ENCODE data around the gene PTPRN2. TPM values are rescaled to one million over a fixed set of nuclear protein-coding genes. Genes with fewer than 3 reads are reported as not detected.
"Not testable (repeated sequence)": the region's sequence is repeated elsewhere in the genome, so short reads cannot be mapped to it uniquely, and the experiment has no call there.

Gene PTPRN2
- total RNA-seq, 1 experiment from 2014 or later = 2.1 TPM

- H3K9me2 ChIP-seq (ENCODE audit: insufficient read depth) = no peaks in the 10 kb centered on the region
- ATAC-seq = no peak
- TF ChIP-seq ZFX (IDR thresholded peaks at IDR 0.05) = no peak
- TF ChIP-seq JUND (IDR thresholded peaks at IDR 0.05) = no peak
- TF ChIP-seq ELF1 (IDR thresholded peaks at IDR 0.05; ENCODE audit: borderline replicate concordance, low read depth) = no peak
- no peak for TF ChIP-seq EGR1 (IDR thresholded peaks at IDR 0.05; ENCODE audit: low read depth)
- no peak for TF ChIP-seq ATF3 (IDR thresholded peaks at IDR 0.05)
- no peak for TF ChIP-seq MAX (IDR thresholded peaks at IDR 0.05)
- TF ChIP-seq REST (IDR thresholded peaks at IDR 0.05; ENCODE audit: low read depth) = no peak
- TF ChIP-seq SRF (IDR thresholded peaks at IDR 0.05; ENCODE audit: low read depth) = no peak
- TF ChIP-seq FOSL1 (IDR thresholded peaks at IDR 0.05; ENCODE audit: low read depth) = no peak
- no peak for TF ChIP-seq CEBPB (IDR thresholded peaks at IDR 0.05; ENCODE audit: low read depth)
- TF ChIP-seq POLR2A (IDR thresholded peaks at IDR 0.05; ENCODE audit: borderline replicate concordance, extremely low read depth, insufficient read depth, insufficient read length) = no peak
- no peak for TF ChIP-seq ZBTB33 (IDR thresholded peaks at IDR 0.05; ENCODE audit: extremely low read depth, insufficient replicate concordance, low read length)
- no peak for TF ChIP-seq EZH2phosphoT487 (IDR thresholded peaks at IDR 0.05; ENCODE audit: borderline replicate concordance)
- no peaks in the 10 kb centered on the region for H3K79me2 ChIP-seq (ENCODE audit: insufficient read depth, low read length)
- POLR2A ChIA-PET = no interaction called here
- no peak overlapping the region for H2AFZ ChIP-seq (ENCODE audit: low read depth, low read length, poor library complexity, severe bottlenecking)
- BruUV-seq (replicated peaks) = no TSS peak
- no peak overlapping the region for H3K4me2 ChIP-seq (ENCODE audit: low read length)
- CTCF ChIA-PET = no interaction called here
- no peaks in the 10 kb centered on the region for H3K4me1 ChIP-seq (ENCODE audit: control insufficient read depth in 1 of 2, insufficient read depth in 2 of 2, low read length in 2 of 2)
- no peaks in the 10 kb centered on the region for H3K36me3 ChIP-seq (ENCODE audit: control insufficient read depth in 1 of 2, insufficient read depth in 2 of 2, low read length in 2 of 2)
- H3K9me3 ChIP-seq (ENCODE audit: control insufficient read depth in 1 of 2, insufficient read depth in 1 of 2, low read depth in 1 of 2, low read length in 2 of 2) = no peaks in the 10 kb centered on the region
- H4K20me1 ChIP-seq (ENCODE audit: insufficient read depth) = no peaks in the 10 kb centered on the region
- no peak overlapping the region for H3K4me3 ChIP-seq (replicated peaks in 1 of 2; ENCODE audit: low read depth in 1 of 2, low read length in 2 of 2)
- intact Hi-C loops (cut with micrococcal nuclease) = no loop called here
- no peak for DNase-seq (ENCODE audit: low read depth, low spot score)
- H3K27ac ChIP-seq (ENCODE audit: low read depth, low read length) = no peak overlapping the region
- H3K27me3 ChIP-seq (ENCODE audit: insufficient read depth, low read length) = peaks cover 4% of the 10 kb centered on the region; the same call in 1 of the 2 replicates
- no peak overlapping the region for H3K9ac ChIP-seq (ENCODE audit: low read length)
- RAD21 ChIA-PET (ENCODE audit: low non-redundant PET in 1 of 2, low total read pairs in 2 of 2, uncharacterized antibody in 2 of 2, unreplicated experiment in 2 of 2) = no interaction called here
Measured at GRCh38 chr7:158386355-158386618, 201.3 kb downstream of the PTPRN2 start.

GRCh38 chr7:158385496-158386354 is 201.9 kb downstream of the PTPRN2 start:
- H3K27ac ChIP-seq (ENCODE audit: low read depth, low read length); POLR2A ChIA-PET; RAD21 ChIA-PET (ENCODE audit: low non-redundant PET in 1 of 2, low total read pairs in 2 of 2, uncharacterized antibody in 2 of 2, unreplicated experiment in 2 of 2); H3K9me2 ChIP-seq (ENCODE audit: insufficient read depth); H3K4me1 ChIP-seq (ENCODE audit: control insufficient read depth in 1 of 2, insufficient read depth in 2 of 2, low read length in 2 of 2); H3K79me2 ChIP-seq (ENCODE audit: insufficient read depth, low read length); H3K4me2 ChIP-seq (ENCODE audit: low read length); H3K27me3 ChIP-seq (ENCODE audit: insufficient read depth, low read length); H3K36me3 ChIP-seq (ENCODE audit: control insufficient read depth in 1 of 2, insufficient read depth in 2 of 2, low read length in 2 of 2); H3K9me3 ChIP-seq (ENCODE audit: control insufficient read depth in 1 of 2, insufficient read depth in 1 of 2, low read depth in 1 of 2, low read length in 2 of 2); H3K4me3 ChIP-seq (replicated peaks in 1 of 2; ENCODE audit: low read depth in 1 of 2, low read length in 2 of 2); H2AFZ ChIP-seq (ENCODE audit: low read depth, low read length, poor library complexity, severe bottlenecking); CTCF ChIA-PET; H3K9ac ChIP-seq (ENCODE audit: low read length); H4K20me1 ChIP-seq (ENCODE audit: insufficient read depth); intact Hi-C loops (cut with micrococcal nuclease); DNase-seq (ENCODE audit: low read depth, low spot score); BruUV-seq (replicated peaks): not testable (repeated sequence)
- peak; percentile 53 for ATAC-seq
